HG02970 (cell line): Measurements from ENCODE around the gene EGFL7.
"Not testable (repeated sequence)": the region's sequence is repeated elsewhere in the genome, so short reads cannot be mapped to it uniquely, and the experiment has no call there.

Source experiments
- ATAC-seq: cut with Tn5 transposase; IDR thresholded peaks from one replicate; pipeline ENCODE4 v1.9.1; 2021; ENCODE audit warnings: mild to moderate bottlenecking, moderate library complexity, moderate number of reproducible peaks; ENCODE audit not compliant: unreplicated experiment, low FRiP score

Gene EGFL7

DNA sequence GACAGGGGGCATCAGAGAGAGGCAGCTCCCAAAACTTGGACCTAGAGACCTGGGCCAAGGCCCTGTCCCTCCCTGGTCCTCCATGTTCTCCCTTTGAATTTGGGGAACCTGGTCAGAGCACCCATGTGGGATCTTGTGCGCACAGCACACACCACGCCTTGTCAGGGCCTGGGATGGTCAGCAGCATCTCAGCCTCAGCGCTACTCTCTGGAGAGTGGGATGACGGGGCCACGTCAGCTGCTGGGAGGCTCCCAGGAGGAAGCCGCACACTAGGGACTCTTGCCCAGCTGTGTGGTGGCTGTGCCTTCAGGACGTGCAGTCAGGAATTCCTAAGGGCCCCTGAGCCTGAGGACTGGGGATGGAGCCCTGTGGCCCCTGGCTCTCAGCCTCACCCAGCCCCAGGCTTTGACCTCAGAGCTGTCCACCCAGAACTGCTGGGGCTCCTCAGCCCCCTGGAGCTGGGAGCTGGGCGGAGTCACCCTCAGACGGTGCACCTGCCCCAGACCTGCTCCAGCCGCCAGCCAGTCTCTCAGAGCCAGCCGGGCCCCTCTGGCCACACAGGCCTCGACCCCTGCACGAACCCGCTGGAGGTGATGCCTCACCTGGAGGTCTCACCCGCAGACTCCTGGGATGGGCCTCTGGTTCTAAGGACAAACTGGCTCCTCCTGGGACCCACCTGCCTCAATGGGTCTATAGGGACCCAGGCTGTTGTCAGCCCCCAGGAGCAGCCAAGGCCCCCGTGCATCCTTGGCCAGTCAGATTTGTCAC, 38.3 kb upstream of the EGFL7 start:
- ATAC-seq: no peak

DNA sequence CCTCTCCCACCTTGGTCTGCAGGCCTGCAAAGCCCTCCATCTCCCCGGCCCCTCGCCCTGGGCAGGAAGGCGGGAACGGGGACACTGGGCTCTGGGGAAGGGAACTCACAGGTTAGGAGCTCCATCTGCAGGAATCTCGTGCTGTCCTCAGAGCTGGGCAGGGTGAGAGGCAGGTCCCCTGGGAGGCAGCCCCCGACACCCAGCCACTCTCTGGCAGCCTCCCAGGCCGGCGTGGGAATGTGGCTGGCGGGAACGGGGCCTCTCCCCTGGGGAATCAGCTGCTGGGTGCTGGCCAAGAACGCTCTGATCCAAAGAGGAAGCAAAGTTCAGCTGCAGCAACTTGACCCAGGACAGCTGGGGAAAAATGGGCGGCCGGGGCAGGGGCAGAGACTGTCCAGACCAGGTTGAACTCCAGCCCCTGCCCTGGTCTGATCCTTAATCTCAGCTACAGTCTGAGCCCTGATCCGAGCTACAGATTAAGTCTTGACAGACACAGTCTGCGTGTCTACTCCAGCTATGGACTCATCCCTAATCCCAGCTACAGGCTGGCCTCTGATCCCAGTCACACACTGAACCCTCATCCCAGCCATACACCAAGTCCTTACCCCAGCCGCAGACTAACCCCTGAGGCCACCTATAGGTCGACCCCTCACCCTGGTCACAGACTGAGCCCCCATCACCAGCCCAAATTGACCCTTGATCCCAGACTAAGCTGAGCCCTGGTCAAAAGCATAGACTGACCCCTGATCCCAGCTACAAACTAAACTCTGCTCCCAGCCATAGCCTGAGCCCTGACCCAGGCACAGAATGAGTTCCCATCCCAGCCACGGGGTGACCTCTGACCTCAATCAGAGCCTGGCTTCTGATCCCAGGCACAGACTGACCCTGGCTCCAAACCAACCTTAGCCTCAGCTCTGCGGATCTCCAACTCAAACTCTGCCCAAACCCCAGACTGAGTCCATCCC, 37.3 kb upstream of the EGFL7 start:
- no peak for ATAC-seq

- ATAC-seq: no peak
Measured at GRCh38 chr9:136626066-136626725, 36.5 kb upstream of the EGFL7 start.

GRCh38 chr9:136626740-136627642, 35.7 kb upstream of the EGFL7 start:
- ATAC-seq: no peak

DNA sequence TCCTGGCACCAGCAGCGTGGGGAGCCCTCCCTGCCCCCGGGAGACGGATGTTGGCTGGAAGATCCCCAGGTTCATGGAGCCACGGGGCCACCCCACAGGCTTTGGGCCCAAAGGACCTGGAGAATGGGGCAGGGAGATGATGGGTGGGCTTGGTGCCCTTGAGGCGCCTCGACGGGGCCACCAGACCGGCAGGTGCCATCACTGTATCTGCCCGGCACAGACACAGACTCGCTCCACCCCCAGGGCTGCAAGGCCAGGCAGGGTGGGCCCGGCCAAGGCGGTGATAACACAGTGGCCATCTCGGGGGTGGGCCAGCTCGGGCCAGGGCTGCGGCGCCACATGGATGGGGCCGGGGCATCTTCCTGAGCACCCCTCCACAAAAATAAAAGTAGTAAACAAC, 35.0 kb upstream of the EGFL7 start:
- ATAC-seq: no peak

DNA sequence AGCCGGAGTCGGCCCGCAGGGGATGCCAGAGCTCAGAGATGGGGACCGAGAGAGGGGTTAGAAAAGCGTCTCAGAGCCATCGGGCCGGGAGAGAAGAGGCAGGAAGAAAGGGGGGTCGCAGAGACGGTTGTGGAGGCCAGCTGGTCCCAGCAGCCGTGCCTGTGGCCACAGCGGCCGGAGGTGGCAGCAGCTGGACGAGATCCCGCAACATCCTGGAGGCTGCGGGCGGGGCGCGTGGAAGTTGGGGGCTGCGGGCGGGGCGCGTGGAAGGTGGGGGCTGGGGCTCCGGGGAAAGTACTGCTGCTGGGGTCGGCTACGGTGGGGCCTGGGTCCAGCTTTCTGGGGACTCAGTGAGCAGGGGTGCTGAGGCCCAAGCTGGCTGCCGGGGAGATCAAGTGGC, 34.4 kb upstream of the EGFL7 start:
- ATAC-seq: no peak

DNA sequence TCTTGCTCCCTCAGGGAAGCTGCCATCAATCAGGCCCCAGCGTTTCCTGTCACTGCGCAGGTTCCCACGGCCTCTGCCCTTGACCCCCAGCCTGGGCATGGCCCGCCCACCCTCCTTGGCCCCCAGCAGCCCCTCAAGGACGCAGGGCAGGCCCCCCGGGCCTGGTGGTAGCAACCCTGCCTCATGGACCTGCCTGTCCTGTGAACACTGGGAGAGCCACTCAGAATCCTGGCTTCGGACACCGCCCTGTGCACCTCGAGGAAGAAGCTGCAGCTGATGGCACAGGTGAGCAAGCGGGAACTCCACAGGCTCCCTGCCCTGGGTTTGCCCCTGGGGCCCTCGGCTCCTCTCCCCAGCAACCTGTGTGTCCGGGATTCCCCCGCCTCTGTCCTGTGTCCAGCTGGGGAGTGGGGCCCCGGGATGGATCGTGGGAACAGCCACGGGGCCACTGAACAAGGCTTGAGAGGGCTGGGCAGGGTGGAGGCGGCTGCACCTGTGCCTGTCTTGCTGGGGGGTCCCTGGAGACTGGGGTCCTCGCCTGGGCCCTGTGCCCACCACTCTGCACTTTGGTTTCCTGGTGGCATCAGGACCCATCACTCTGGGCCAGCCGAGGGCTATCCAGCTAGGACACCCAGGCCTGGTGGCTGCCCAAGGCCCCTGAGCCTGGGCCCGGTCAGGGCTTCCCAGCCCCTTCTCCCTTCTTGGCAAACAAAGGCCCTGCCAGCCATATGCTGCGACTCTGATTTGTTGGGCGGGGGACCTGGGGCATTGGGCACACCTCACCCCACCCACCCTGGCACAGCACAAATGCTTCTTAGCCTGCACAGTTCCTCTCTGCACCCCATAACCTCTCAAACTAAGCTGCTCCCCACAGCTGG, 33.5 kb upstream of the EGFL7 start:
- ATAC-seq: no peak

DNA sequence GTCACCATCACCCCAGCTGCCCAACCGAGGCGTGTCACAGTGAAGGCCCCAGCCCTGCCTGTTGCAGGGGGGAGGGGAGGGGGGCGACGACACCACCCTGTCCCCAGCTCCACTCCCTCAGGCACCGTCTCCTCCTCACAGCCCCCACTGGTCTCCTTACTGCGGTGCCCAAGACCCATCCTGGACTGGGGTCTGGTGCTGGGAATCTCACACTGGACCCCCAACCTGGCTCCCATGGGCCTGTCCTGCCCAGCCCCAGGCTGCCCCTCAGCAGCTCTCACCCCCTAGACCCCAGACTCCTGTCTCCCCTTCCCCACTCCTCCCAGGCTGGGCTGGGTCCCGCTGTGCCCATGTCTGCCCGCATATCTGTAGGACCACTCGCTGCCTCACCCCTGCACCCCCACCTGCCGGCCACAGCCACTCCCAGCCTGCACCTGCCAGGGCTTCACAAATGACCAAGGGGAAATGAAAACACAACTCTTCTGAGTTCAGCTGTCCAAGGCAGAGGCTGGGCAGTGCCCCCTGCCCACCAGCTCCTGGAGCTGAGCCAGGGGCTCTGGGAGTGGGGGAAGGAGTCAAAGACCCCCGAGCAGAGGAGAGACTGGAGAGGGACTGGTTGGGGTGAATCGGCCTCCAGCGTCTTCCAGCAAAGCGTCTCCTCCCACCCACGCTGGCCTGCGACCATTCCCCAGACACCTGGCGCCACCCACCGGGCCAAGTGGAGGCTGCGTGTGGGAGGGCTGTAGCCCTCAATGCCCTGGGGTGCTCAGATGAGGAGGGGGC, 32.6 kb upstream of the EGFL7 start:
- no peak for ATAC-seq

GRCh38 chr9:136630662-136630992, 32.1 kb upstream of the EGFL7 start:
- no peak for ATAC-seq

DNA sequence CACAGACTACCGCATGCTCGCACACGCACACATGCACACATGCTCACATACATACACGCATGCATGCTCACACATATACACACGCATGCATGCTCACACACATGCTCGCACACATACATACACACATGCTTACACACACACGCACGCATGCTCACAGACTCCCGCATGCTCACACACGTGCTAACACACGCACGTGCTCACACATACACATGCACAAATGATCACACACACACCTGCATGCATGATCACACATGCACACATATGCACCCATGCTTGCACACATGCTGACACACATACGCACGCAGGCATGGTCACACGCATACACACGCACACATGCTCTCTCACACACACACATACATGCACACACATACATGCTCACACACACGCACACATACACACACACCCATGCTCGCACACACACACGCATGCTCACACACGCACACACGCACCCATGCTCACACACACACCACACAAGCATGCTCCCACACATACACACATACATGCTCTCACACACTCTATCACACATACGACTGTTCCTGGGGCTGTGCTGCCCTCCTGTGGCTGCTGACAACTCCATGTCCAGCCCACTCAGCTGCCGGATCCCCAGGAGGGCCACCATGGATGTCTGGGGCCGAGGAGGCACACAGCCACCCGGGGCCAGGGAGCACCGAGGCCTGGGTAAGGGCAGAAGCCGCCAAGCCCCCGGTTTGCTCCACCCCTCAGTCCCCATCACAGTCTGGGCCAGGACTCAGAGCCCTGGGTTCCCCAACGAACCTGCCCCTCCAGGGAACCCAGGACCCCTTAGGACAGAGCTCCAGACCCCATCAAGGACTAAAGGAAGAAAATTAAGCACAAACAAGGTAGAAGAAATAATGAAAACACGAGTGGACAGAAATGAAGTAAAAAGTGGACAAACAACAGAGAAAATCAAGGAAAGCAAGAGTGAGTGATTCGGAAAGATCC, 31.4 kb upstream of the EGFL7 start:
- no peak for ATAC-seq

DNA sequence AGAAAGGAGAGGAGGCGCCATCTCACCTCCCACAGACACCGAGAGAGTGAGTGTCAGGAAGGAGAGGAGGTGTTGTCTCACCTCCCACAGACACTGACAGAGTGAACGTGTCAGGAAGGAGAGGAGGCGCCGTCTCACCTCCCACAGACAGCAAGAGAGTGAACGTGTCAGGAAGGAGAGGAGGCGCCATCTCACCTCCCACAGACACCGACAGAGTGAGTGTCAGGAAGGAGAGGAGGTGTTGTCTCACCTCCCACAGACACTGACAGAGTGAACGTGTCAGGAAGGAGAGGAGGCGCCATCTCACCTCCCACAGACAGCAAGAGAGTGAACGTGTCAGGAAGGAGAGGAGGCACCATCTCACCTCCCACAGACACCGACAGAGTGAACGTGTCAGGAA, 30.6 kb upstream of the EGFL7 start:
- ATAC-seq: not testable (repeated sequence)

DNA sequence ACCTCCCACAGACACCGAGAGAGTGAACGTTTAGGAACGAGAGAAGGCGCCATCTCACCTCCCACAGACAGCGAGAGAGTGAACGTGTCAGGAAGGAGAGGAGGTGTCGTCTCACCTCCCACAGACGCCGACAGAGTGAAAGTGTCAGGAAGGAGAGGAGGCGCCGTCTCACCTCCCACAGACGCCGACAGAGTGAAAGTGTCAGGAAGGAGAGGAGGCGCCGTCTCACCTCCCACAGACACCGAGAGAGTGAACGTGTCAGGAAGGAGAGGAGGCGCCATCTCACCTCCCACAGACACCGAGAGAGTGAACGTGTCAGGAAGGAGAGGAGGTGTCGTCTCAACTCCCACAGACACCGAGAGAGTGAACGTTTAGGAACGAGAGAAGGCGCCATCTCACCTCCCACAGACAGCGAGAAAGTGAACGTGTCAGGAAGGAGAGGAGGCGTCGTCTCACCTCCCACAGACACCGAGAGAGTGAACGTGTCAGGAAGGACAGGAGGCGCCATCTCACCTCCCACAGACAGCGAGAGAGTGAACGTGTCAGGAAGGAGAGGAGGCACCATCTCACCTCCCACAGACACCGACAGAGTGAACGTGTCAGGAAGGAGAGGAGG, 30.1 kb upstream of the EGFL7 start:
- not testable (repeated sequence) for ATAC-seq

GRCh38 chr9:136634904-136635303, 27.8 kb upstream of the EGFL7 start:
- no peak for ATAC-seq

- ATAC-seq: no peak
Measured at GRCh38 chr9:136640171-136641111, 22.3 kb upstream of the EGFL7 start.

- ATAC-seq: no peak
Measured at GRCh38 chr9:136642439-136642921, 20.2 kb upstream of the EGFL7 start.
